Activated CD8-positive, alpha-beta memory T cell treated with anti-CD3 and anti-CD28 coated beads, Interleukin-2, amount 50 U/mL, for 1 hour (primary cell): Measurements from ENCODE around the gene HS6ST2.

Source experiments
- DNase-seq: peaks from one replicate; pipeline ENCODE4 v3.0.0-alpha.2; 2020; ENCODE audit errors: extremely low read depth

Gene HS6ST2

GRCh38 chrX:132742246-132742645, 216.2 kb downstream of the HS6ST2 start:
- no peak for DNase-seq

- DNase-seq = no peak
These were observed 216.7 kb downstream of the HS6ST2 start for GRCh38 chrX:132741689-132742088.

- DNase-seq = no peak
These were observed 217.9 kb downstream of the HS6ST2 start for GRCh38 chrX:132740316-132741123.

- DNase-seq = no peak
These were observed 219.5 kb downstream of the HS6ST2 start for GRCh38 chrX:132738951-132739350.

- DNase-seq = no peak
These were observed 220.7 kb downstream of the HS6ST2 start for GRCh38 chrX:132737743-132738142.

GRCh38 chrX:132732236-132732635, 226.2 kb downstream of the HS6ST2 start:
- DNase-seq = no peak

- DNase-seq = no peak
These were observed 227.7 kb downstream of the HS6ST2 start for GRCh38 chrX:132730726-132731125.

- DNase-seq = no peak
These were observed 228.2 kb downstream of the HS6ST2 start for GRCh38 chrX:132730266-132730665.

GRCh38 chrX:132728296-132728695, 230.1 kb downstream of the HS6ST2 start:
- DNase-seq = no peak

GRCh38 chrX:132718431-132718958, 239.9 kb downstream of the HS6ST2 start:
- DNase-seq = no peak

GRCh38 chrX:132716006-132716405, 242.4 kb downstream of the HS6ST2 start:
- DNase-seq = no peak

- no peak for DNase-seq
These were observed 243.5 kb downstream of the HS6ST2 start for GRCh38 chrX:132714913-132715312.

- DNase-seq = no peak
These were observed 246.1 kb downstream of the HS6ST2 start for GRCh38 chrX:132712350-132712749.

GRCh38 chrX:132710656-132711155, 247.7 kb downstream of the HS6ST2 start:
- DNase-seq = no peak

GRCh38 chrX:132708529-132708928, 249.9 kb downstream of the HS6ST2 start:
- DNase-seq = no peak

GRCh38 chrX:132704769-132705168, 253.7 kb downstream of the HS6ST2 start:
- no peak for DNase-seq

- no peak for DNase-seq
These were observed 264.0 kb downstream of the HS6ST2 start for GRCh38 chrX:132694382-132694781.

- no peak for DNase-seq
These were observed 265.9 kb downstream of the HS6ST2 start for GRCh38 chrX:132692526-132692925.

- DNase-seq = no peak
These were observed 266.4 kb downstream of the HS6ST2 start for GRCh38 chrX:132692066-132692465.

GRCh38 chrX:132689612-132690563, 268.5 kb downstream of the HS6ST2 start:
- no peak for DNase-seq

GRCh38 chrX:132685276-132685675, 273.2 kb downstream of the HS6ST2 start:
- no peak for DNase-seq

GRCh38 chrX:132677233-132677716, 281.2 kb downstream of the HS6ST2 start:
- DNase-seq = no peak
